GM19463 (cell line): ENCODE data around the gene DNAJC9.

Experiments
- ATAC-seq: cut with Tn5 transposase; IDR thresholded peaks from one replicate; pipeline ENCODE4 v1.9.1; 2021; ENCODE audit warnings: mild to moderate bottlenecking, moderate library complexity; ENCODE audit not compliant: unreplicated experiment

DNAJC9 gene

DNA sequence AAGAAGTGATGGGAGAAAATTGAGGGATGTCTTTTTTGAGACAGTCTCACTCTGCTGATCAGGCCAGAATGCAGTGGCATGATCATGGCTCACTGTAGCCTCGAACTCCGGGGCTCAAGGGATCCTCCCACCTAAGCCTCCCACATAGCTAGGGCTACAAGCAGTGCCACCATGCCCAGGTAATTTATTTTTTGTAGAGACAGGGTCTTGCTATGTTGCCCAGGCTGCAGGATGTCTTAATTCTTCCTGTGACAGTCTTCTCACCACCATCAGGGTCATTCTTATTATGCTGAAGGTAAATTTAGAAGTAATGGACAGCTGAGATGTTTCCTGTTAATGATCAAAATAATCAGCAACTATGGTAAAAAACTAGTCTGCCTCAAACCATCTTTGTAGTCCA lies 7.1 kb downstream of the DNAJC9 start:
- no peak for ATAC-seq

GRCh38 chr10:73238990-73239566 lies 8.0 kb downstream of the DNAJC9 start:
- ATAC-seq: no peak

- no peak for ATAC-seq
Measured at GRCh38 chr10:73234695-73235094, 12.4 kb downstream of the DNAJC9 start.

DNA sequence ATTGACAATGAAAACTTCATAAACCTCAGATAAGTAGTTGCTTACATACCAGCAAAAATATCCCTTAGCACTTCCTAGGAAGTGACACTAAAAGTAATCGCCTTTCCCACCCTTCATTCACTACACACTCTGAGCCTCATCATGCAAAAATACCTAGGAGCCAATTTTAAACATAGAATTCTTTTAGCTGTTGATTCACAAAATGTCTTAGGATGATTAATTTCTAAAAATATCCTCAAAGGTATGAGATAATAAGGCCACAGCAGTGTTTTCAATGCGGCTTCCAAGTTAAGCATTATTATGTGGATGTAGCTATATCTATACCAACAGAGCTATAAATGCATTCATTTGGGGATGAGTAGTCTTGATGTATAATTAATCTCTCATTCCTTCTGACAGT lies 13.2 kb downstream of the DNAJC9 start:
- ATAC-seq: no peak

DNA sequence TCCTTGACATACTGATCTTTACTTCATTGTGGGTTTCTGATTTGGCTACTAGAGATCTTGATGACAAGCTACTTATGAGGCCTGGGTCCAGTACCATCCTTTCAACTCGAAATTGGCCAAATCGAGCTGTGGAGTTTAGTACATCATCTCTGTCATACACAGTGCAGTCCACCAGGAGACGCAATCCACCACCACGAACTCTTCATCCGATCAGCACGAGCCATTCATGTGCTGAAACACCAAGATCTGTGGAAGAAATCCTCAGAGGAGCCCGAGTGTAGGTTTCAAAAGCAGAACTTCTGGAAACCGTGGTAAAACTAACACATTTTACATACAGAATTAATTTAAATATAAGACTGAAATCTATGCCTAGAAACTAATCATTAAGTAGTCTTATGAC lies 14.2 kb downstream of the DNAJC9 start:
- ATAC-seq: no peak

DNA sequence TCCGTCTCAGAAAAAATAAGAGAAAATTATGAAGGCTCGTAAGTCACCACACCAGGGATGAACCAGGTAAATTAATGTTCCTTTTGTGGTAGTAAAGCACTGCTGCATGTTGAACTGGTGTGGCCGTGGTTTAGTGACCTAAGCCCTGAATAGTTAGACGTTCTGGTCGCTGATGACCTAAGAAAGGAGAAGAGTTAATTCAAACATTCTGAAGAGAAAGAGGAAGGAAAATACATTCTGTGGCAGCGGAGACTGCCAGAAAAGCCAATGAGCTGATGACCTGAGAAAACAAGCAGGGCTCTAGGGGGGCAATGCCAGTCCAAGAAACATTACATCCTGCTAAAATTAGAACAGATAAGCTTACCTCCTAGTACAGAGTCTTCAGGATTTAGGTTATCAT lies 17.5 kb downstream of the DNAJC9 start:
- ATAC-seq: no peak

GRCh38 chr10:73228247-73228646 lies 18.8 kb downstream of the DNAJC9 start:
- ATAC-seq: no peak

DNA sequence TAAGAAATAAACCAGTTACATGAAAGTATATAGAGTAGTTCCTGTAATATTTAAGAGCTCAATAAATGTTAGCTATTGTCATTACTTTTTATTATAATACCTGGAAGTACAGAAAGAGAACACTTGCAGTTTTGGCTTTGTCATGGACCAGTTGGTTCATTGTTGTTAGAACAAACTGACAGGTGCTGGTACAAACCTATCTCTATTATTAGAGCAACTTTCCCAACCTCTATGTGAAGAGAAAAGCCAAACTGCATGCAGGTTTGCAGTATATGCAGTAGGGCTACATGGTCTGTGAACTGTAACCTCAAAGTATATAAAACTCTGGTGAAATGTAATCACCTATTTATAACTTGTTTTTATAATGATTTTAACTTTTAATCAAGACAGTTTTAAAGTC lies 20.4 kb downstream of the DNAJC9 start:
- ATAC-seq: no peak

GRCh38 chr10:73225518-73225917 lies 21.5 kb downstream of the DNAJC9 start:
- ATAC-seq: no peak

DNA sequence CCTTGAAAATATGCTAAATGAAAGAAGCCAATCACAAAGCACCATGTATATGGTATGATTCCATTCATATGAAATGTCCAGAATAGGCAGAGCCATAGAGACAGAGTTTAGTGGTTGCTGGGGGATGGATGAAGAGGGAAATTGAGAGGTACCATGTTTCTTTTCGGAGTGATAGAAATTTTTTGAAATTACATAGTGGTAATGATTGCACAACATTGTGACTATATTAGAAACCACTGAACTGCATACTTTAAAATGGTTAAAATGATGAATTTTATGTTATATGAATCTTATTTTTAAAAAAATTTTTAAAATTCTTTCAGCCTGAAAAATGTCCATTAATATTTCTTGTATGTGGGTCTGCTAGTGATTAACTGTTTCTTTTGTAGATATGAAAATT lies 26.1 kb downstream of the DNAJC9 start:
- ATAC-seq: no peak

GRCh38 chr10:73219384-73219783 lies 27.7 kb downstream of the DNAJC9 start:
- ATAC-seq: no peak

- ATAC-seq: no peak
Measured at GRCh38 chr10:73218431-73219191, 28.4 kb downstream of the DNAJC9 start.

DNA sequence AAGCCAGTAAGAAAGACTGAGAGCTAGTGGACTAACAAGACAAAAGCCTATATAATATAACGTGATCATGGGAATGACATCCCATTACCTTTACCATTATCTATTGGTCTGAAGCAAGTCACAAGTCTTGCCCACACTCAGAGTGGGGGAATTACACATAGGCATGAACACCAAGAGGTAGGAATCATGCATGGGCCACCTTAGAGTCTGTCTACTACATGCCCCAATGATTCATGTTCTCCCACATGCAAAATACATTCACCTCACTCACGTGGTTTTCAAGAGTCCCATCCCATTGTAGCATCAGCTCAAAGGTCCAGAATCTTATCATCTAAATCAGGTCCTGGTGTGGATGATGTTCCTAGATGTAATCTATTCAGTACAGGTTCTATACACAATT lies 29.4 kb downstream of the DNAJC9 start:
- ATAC-seq: no peak

GRCh38 chr10:73215749-73216148 lies 31.3 kb downstream of the DNAJC9 start:
- ATAC-seq: no peak

- no peak for ATAC-seq
Measured at GRCh38 chr10:73211106-73211811, 35.8 kb downstream of the DNAJC9 start.

GRCh38 chr10:73210395-73211105 lies 36.5 kb downstream of the DNAJC9 start:
- ATAC-seq: no peak

DNA sequence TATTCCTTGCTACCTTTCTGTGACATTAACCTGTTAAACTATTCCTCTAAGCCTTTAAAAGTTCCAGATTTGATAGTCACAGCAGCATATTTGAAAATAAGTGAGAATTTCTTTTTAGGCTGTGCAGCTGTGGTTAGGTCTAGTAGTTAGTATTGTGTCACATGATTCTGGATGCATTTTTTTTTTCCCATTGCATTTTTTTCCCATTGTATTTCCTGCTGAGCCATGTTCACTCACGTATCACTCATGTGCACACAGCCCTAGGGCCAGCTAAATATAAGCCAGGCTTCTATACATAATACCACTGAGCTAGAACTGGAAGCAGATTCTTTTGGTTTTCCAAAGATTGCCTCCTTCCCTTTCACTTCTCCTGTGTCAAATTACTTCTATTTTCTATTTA lies 37.4 kb downstream of the DNAJC9 start:
- no peak for ATAC-seq

- no peak for ATAC-seq
Measured at GRCh38 chr10:73207883-73208282, 39.2 kb downstream of the DNAJC9 start.

- no peak for ATAC-seq
Measured at GRCh38 chr10:73206385-73206784, 40.7 kb downstream of the DNAJC9 start.

DNA sequence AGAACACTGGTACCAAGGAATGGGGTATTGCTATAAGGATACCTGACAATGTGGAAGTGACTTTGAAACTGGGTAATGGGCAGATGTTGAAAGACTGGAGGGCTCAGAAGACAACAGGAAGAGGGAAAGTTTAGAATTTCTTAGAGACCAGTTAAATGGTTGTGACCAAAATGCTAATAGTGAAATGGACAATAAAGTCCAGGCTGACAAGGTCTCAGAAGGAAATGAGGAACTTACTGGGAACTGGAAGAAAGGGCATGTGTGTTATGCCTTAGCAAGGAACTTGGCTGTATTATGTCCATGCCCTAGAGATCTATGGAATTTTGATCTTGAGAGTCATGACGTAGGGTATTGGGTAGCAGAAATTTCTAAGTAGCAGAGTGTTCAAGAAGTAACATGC lies 41.2 kb downstream of the DNAJC9 start:
- no peak for ATAC-seq

DNA sequence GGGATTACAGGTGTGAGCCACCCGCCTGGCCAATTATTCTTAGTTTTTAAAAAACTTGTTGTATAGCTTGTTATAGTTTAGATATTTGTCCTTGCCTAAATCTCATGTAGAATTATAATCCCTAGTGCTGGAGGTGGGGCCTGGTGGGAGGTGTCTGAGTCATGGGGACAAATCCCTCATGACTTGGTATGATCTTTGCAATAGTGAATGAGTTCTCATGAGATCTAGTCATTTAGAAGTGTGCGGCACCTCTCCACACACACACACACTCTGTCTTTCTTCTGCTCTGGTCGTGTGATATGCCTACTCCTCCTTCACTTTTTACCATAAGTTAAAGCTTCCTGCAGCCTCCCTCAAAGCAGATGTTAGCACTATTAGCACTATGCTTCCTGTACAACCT lies 42.0 kb downstream of the DNAJC9 start:
- no peak for ATAC-seq
